ENCODE measurements around the gene SH2B3. TPM values are rescaled to one million over a fixed set of nuclear protein-coding genes. Genes with fewer than 3 reads are reported as not detected.

Gene SH2B3
- total RNA-seq, 1 experiment from 2014 or later: 40.3 TPM

DNA sequence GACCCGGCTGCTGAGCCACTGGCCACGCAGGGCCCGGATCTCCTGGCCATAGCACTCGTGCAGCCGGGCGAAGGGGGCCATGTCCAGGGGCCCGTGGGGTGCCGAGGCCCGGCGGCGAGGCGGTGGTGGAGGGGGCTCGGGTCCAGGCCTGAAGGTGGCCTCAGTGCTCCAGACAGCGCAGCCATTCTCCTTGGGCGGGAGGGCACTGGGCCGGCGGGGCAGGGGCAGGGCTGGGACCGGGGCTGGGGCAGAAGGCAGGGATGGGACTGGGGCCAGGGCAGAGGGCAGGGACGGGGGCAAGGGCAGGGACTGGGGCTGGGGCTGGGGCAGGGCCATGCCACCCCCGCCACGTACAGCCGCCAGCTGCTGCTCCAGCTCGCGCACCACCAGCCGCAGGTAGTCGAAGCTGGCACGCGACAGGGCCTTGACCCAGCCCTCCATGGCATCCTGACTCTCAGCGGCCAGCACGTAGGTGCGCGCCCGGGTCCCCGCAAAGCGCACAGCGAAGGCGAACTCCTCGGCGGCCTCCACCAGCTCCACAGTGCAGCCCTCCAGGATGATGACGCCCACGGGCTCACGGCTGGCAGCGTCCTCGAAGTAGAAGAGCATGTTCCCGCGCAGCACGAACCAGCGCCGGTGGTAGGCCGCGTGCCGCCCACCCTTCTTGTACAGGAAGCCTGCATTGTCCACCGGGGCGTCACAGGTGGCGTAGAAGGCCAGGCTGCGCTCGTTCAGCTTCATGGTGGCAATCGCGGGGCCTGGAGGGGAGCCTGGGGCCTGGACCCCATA lies 42.8 kb upstream of the SH2B3 start:
- Histone ChIP-seq H2AFZ (ENCODE audit: low read length) (no peak overlapping the region), H2BK20ac (ENCODE audit: low read depth, low read length, poor library complexity, severe bottlenecking) (no peak overlapping the region), H3K4me1 (ENCODE audit: insufficient read depth, low read length) (no peaks in the 10 kb centered on the region), H3K4ac (ENCODE audit: low read depth, low read length) (no peak overlapping the region), H2BK120ac (ENCODE audit: low read depth, low read length, poor library complexity, severe bottlenecking) (no peak overlapping the region), H3K27me3 (ENCODE audit: insufficient read depth, low read length) (no peaks in the 10 kb centered on the region), H2BK12ac (ENCODE audit: insufficient read length, low read depth, low read length) (no peak overlapping the region), H3K56ac (ENCODE audit: insufficient read length, low read depth, low read length) (no peak overlapping the region), H3K79me2 (ENCODE audit: insufficient read depth, low read length) (no peaks in the 10 kb centered on the region), H4K5ac (ENCODE audit: insufficient read length, low read depth, low read length) (no peak overlapping the region), H3K27ac (ENCODE audit: insufficient read length, low read depth, low read length) (no peak overlapping the region), H3K23me2 (ENCODE audit: insufficient read length, low read depth, low read length, poor library complexity, severe bottlenecking) (no peaks in the 10 kb centered on the region), H2AK5ac (ENCODE audit: insufficient read length, low read length) (no peak overlapping the region), H4K8ac (replicated peaks; ENCODE audit: insufficient read length, low read depth, low read length) (no peak overlapping the region), H3K18ac (ENCODE audit: insufficient read length, low read depth, low read length) (no peak overlapping the region), H4K91ac (ENCODE audit: insufficient read length, low read depth, low read length) (no peak overlapping the region), H3K14ac (ENCODE audit: insufficient read depth, low read length) (no peak overlapping the region), H3K4me2 (ENCODE audit: insufficient read depth, insufficient read length, low read length) (no peak overlapping the region), H3T11ph (ENCODE audit: low read length) (no peak overlapping the region), H3K9ac (ENCODE audit: extremely low read depth, insufficient read length, low read length) (no peak overlapping the region), H3K79me1 (ENCODE audit: insufficient read depth, low read depth, low read length, poor library complexity, severe bottlenecking) (no peaks in the 10 kb centered on the region), H3K23ac (ENCODE audit: insufficient read length, low read depth, low read length) (no peak overlapping the region), H2BK15ac (ENCODE audit: low read depth, low read length) (no peak overlapping the region), H2BK5ac (ENCODE audit: insufficient read length, low read length) (no peak overlapping the region), H4K20me1 (ENCODE audit: control insufficient read depth, insufficient read depth, insufficient read length) (no peaks in the 10 kb centered on the region), H3K9me3 (ENCODE audit: control insufficient read depth, low read depth, low read length) (no peaks in the 10 kb centered on the region)
- Mint-ChIP-seq H3K4me3 (no peak overlapping the region), H3K9me3 (no peaks in the 10 kb centered on the region), H3K4me1 (peaks cover 7 to 17% of the 10 kb centered on the region in 2 experiments; a peak in 3 of 4 replicates), H3K27ac (no peak overlapping the region), H3K36me3 (ENCODE audit: insufficient read depth in 1 of 3, low read depth in 3 of 3) (peaks cover 0 to 13% (median 3%) of the 10 kb centered on the region in 3 experiments; a peak in 5 of 7 replicates), H3K27me3 (ENCODE audit: low read depth) (peaks cover 12% of the 10 kb centered on the region)
- TF ChIP-seq, protein P1, sequence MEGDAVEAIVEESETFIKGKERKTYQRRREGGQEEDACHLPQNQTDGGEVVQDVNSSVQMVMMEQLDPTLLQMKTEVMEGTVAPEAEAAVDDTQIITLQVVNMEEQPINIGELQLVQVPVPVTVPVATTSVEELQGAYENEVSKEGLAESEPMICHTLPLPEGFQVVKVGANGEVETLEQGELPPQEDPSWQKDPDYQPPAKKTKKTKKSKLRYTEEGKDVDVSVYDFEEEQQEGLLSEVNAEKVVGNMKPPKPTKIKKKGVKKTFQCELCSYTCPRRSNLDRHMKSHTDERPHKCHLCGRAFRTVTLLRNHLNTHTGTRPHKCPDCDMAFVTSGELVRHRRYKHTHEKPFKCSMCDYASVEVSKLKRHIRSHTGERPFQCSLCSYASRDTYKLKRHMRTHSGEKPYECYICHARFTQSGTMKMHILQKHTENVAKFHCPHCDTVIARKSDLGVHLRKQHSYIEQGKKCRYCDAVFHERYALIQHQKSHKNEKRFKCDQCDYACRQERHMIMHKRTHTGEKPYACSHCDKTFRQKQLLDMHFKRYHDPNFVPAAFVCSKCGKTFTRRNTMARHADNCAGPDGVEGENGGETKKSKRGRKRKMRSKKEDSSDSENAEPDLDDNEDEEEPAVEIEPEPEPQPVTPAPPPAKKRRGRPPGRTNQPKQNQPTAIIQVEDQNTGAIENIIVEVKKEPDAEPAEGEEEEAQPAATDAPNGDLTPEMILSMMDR (conservative IDR thresholded peaks at IDR 0.05): no peak
- no peak for DNase-seq
- no CpG with 5 or more reads among the region's 59 CpGs for WGBS (ENCODE audit: extremely low coverage, insufficient read length, low lambda C conversion rate)

Data from H9 (cell line).